Caco-2 (cell line): ENCODE results near the gene BCOR. TPM values are rescaled to one million over a fixed set of nuclear protein-coding genes. Genes with fewer than 3 reads are reported as not detected.

Source experiments
- BruUV-seq: library from RNA; stranded (reverse); fragments of 400-500 nt; replicated peaks from 2 replicates; lab custom pipeline; 2021; lab: Mats Ljungman, UMichigan
- CTCF ChIA-PET: fragments of 300-600 bp; sonication (Branson Sonifier 250); formaldehyde crosslinking; loops from one replicate; lab custom pipeline; 2022; ENCODE audit warnings: antibody characterized with exemption; lab: Charles Lee
- POLR2A ChIA-PET: fragments of 300-600 bp; sonication (Branson Sonifier 250); formaldehyde crosslinking; loops from one replicate; lab custom pipeline; 2022; ENCODE audit warnings: antibody characterized with exemption; lab: Charles Lee
- DNase-seq, 2 experiments: peaks; one replicate each; pipeline versions ENCODE4 v3.0.0 to v3.0.0-alpha.2; 2020 to 2022
- H3K27me3 ChIP-seq: replicated peaks from 2 replicates; pipeline ENCODE4 v1.6.0; 2011; ENCODE audit warnings: low read length; ENCODE audit not compliant: control insufficient read depth, insufficient read depth
- H3K36me3 ChIP-seq: 2 replicates; pipeline ENCODE4 v1.5.1; 2011; ENCODE audit warnings: low read length; ENCODE audit not compliant: control insufficient read depth, insufficient read depth
- H3K4me1 ChIP-seq: fragments of 250-450 bp; sonication (Bioruptor Pico); 2 replicates; pipeline ENCODE4 v1.5.1; 2020; ENCODE audit warnings: mild to moderate bottlenecking
- H3K4me3 ChIP-seq: 2 replicates; pipeline ENCODE4 v1.5.1; 2011; ENCODE audit warnings: low read depth, mild to moderate bottlenecking, control low read depth, low read length
- H3K9me3 ChIP-seq: fragments of 250-450 bp; sonication (Bioruptor Pico); 2 replicates; pipeline ENCODE4 v1.5.1; 2020; ENCODE audit warnings: mild to moderate bottlenecking, moderate library complexity
- H3K27ac Mint-ChIP-seq: one replicate; pipeline ENCODE4 v1.8.0; 2022; ENCODE audit warnings: mixed read lengths; ENCODE audit not compliant: unreplicated experiment
- H3K27me3 Mint-ChIP-seq: one replicate; pipeline ENCODE4 v1.8.0; 2022; ENCODE audit warnings: mixed read lengths; ENCODE audit not compliant: insufficient read depth, unreplicated experiment
- H3K36me3 Mint-ChIP-seq: one replicate; pipeline ENCODE4 v1.8.0; 2022; ENCODE audit warnings: mild to moderate bottlenecking, mixed read lengths; ENCODE audit not compliant: insufficient read depth, unreplicated experiment
- H3K4me1 Mint-ChIP-seq: one replicate; pipeline ENCODE4 v1.8.0; 2022; ENCODE audit warnings: low read depth, mixed read lengths; ENCODE audit not compliant: unreplicated experiment
- H3K4me3 Mint-ChIP-seq: one replicate; pipeline ENCODE4 v1.8.0; 2022; ENCODE audit warnings: mild to moderate bottlenecking, moderate library complexity, mixed read lengths; ENCODE audit not compliant: unreplicated experiment
- H3K9me3 Mint-ChIP-seq: one replicate; pipeline ENCODE4 v1.8.0; 2022; ENCODE audit warnings: mixed read lengths; ENCODE audit not compliant: unreplicated experiment
- intact Hi-C: fragments of 100-400 bp; cut with micrococcal nuclease; formaldehyde crosslinking; loops from one replicate; pipeline ENCODE4 v1.10.0; 2022; ENCODE audit not compliant: unreplicated experiment
- total RNA-seq: library from RNA; stranded (reverse); gene quantifications from 2 replicates; pipeline ENCODE4 v1.2.3, GENCODE V29; 2022
- TF ChIP-seq, protein P1 (sequence below), 2 experiments: fragments of 200-600 bp in 1 of 2; IDR thresholded peaks; 1 replicate in 1 of 2; 2 replicates in 1 of 2; pipeline versions ENCODE4 v1.5.1 to v1.8.0; 2011 to 2022; ENCODE audit warnings: antibody characterized with exemption in 1 of 2, control low read depth in 1 of 2, inconsistent platforms in 1 of 2, low read depth in 1 of 2, low read length in 1 of 2, mild to moderate bottlenecking in 1 of 2, moderate library complexity in 1 of 2; ENCODE audit not compliant: insufficient read depth in 1 of 2, severe bottlenecking in 1 of 2, unreplicated experiment in 1 of 2

Gene BCOR
- total RNA-seq, 1 experiment from 2014 or later: 16.2 TPM

DNA sequence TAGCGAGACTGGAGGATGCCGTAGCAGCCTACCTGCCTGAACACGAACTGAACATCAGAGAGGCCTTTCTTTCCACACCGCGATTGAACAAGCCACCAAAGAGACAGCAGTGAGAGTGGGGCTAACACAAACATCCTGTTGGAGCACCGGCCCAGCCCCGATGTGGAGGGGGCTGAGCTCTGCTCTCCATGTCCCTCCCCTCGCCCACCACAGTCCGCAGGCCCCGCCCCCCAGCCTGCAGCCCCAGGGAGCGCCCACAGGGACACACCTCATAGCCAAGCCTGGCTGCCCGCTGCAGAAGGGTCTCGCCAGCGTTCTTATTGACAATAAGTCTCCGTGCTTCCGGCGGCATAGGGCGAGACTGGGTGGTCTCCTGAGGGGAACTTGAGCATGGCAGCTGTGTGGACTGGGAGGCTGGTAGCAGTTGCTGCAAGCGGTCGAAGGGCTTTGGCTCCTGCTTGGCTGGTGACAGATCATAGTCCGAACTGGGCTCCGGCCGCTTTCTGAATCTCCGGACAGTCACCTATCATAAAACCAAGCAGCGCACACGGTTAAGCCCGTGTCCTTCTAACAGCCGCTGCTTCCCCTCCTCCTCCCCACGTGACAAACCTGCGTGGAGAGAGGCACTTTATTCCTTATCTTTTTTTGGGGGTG, 35.8 kb downstream of the BCOR start:
- H3K4me3 Mint-ChIP-seq: no peak overlapping the region
- H3K4me1 ChIP-seq: no peaks in the 10 kb centered on the region
- POLR2A ChIA-PET: no interaction called here
- H3K36me3 Mint-ChIP-seq: peaks cover 21% of the 10 kb centered on the region
- TF ChIP-seq, protein P1, sequence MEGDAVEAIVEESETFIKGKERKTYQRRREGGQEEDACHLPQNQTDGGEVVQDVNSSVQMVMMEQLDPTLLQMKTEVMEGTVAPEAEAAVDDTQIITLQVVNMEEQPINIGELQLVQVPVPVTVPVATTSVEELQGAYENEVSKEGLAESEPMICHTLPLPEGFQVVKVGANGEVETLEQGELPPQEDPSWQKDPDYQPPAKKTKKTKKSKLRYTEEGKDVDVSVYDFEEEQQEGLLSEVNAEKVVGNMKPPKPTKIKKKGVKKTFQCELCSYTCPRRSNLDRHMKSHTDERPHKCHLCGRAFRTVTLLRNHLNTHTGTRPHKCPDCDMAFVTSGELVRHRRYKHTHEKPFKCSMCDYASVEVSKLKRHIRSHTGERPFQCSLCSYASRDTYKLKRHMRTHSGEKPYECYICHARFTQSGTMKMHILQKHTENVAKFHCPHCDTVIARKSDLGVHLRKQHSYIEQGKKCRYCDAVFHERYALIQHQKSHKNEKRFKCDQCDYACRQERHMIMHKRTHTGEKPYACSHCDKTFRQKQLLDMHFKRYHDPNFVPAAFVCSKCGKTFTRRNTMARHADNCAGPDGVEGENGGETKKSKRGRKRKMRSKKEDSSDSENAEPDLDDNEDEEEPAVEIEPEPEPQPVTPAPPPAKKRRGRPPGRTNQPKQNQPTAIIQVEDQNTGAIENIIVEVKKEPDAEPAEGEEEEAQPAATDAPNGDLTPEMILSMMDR (IDR thresholded peaks at IDR 0.05; ENCODE audit: insufficient read depth in 1 of 2, low read depth in 1 of 2, low read length in 1 of 2, severe bottlenecking in 1 of 2, unreplicated experiment in 1 of 2): no peak
- H3K36me3 ChIP-seq: no peaks in the 10 kb centered on the region; the same call in 1 of the 2 replicates
- no peaks in the 10 kb centered on the region for H3K27me3 Mint-ChIP-seq
- H3K27me3 ChIP-seq: no peaks in the 10 kb centered on the region
- CTCF ChIA-PET: no interaction called here
- H3K9me3 Mint-ChIP-seq: no peaks in the 10 kb centered on the region
- no peak overlapping the region for H3K27ac Mint-ChIP-seq
- no TSS peak for BruUV-seq
- intact Hi-C loops: no loop called here
- no peak for DNase-seq
- H3K4me1 Mint-ChIP-seq: no peaks in the 10 kb centered on the region
- no peak overlapping the region for H3K4me3 ChIP-seq
- no peaks in the 10 kb centered on the region for H3K9me3 ChIP-seq

DNA sequence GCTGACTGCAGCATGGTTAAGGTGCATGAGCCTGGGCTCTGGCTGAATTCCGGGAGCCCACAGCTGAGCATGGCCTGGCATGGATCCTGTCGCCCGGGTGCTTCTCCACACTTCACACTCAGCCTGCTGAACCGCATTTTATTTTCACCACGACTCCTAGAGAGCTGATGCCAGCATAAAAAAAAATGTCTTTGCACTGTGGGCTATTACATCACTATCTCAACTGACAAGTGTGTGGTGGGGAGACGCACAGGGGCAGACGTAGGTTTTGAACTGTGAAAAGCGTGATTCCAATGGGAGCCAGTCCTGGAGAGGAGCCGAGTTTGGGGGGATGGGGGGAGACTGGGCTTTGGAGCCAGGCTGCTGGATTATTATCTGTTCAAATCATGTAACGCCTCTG, 36.8 kb downstream of the BCOR start:
- H3K27me3 Mint-ChIP-seq: no peaks in the 10 kb centered on the region
- H3K36me3 ChIP-seq: peaks cover 1% of the 10 kb centered on the region; the same call in 1 of the 2 replicates
- TF ChIP-seq, protein P1 (IDR thresholded peaks at IDR 0.05; ENCODE audit: insufficient read depth in 1 of 2, low read depth in 1 of 2, low read length in 1 of 2, severe bottlenecking in 1 of 2, unreplicated experiment in 1 of 2): no peak

DNA sequence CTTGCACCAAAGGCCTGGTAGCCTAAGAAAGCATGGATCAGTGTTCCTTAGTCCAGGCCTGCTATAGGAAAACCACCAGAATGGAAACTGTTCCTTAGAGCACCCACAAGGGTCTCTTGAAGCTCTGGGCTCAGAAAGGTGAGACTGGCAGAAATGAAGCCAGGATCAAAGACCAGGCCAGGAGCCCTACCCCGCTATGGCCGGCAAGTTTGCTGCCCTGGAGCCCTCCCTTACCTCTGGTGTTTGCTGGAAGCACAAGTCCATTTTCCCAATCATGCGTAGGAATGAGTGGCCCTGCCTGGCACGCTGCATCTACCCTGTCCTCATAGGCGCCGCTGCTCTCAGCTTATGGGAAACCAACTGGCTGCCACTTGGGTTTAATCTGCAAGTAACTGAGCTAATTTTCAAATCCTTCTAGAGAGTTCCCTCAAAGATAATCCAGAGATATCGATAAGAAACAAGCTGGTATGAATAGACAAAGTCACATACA, 37.4 kb downstream of the BCOR start:
- TF ChIP-seq, protein P1 (IDR thresholded peaks at IDR 0.05; ENCODE audit: insufficient read depth in 1 of 2, low read depth in 1 of 2, low read length in 1 of 2, severe bottlenecking in 1 of 2, unreplicated experiment in 1 of 2): no peak
- no peaks in the 10 kb centered on the region for H3K4me1 ChIP-seq
- Mint-ChIP-seq H3K27ac (no peak overlapping the region), H3K27me3 (no peaks in the 10 kb centered on the region), H3K9me3 (no peaks in the 10 kb centered on the region), H3K4me3 (no peak overlapping the region), H3K4me1 (no peaks in the 10 kb centered on the region), H3K36me3 (peaks cover 30% of the 10 kb centered on the region)
- ChIA-PET CTCF (no interaction called here), POLR2A (no interaction called here)
- DNase-seq: no peak
- no peaks in the 10 kb centered on the region for H3K27me3 ChIP-seq
- H3K9me3 ChIP-seq: no peaks in the 10 kb centered on the region
- H3K36me3 ChIP-seq: peaks cover 1% of the 10 kb centered on the region; the same call in 1 of the 2 replicates
- BruUV-seq: no TSS peak
- H3K4me3 ChIP-seq: no peak overlapping the region
- intact Hi-C loops: no loop called here

More for the DNA sequence above, 36.8 kb downstream of the BCOR start:
- no peaks in the 10 kb centered on the region for H3K4me1 Mint-ChIP-seq
- H3K4me3 Mint-ChIP-seq: no peak overlapping the region
- Histone ChIP-seq H3K4me3 (no peak overlapping the region), H3K4me1 (no peaks in the 10 kb centered on the region), H3K9me3 (no peaks in the 10 kb centered on the region), H3K27me3 (no peaks in the 10 kb centered on the region)
- peaks cover 25% of the 10 kb centered on the region for H3K36me3 Mint-ChIP-seq
- POLR2A ChIA-PET: no interaction called here
- no TSS peak for BruUV-seq
- no peak overlapping the region for H3K27ac Mint-ChIP-seq
- DNase-seq: no peak
- intact Hi-C loops: no loop called here
- CTCF ChIA-PET: no interaction called here
- H3K9me3 Mint-ChIP-seq: no peaks in the 10 kb centered on the region
